H9 (cell line): ENCODE results near the gene CD52. TPM values are rescaled to one million over a fixed set of nuclear protein-coding genes. Genes with fewer than 3 reads are reported as not detected.

Source experiments
- DNase-seq: peaks from one replicate; pipeline ENCODE4 v3.0.0-alpha.2; 2017
- H2AFZ ChIP-seq: one replicate; pipeline ENCODE4 v1.6.1; 2013; ENCODE audit warnings: mild to moderate bottlenecking, low read length, control low read depth, moderate library complexity
- H2AK5ac ChIP-seq: 2 replicates; pipeline ENCODE4 v1.6.1; 2013; ENCODE audit warnings: low read length, control low read depth, mixed read lengths; ENCODE audit not compliant: insufficient read length
- H2BK120ac ChIP-seq: one replicate; pipeline ENCODE4 v1.6.1; 2013; ENCODE audit warnings: low read depth, mild to moderate bottlenecking, low read length, control low read depth, inconsistent platforms; ENCODE audit not compliant: poor library complexity, severe bottlenecking
- H2BK12ac ChIP-seq: 2 replicates; pipeline ENCODE4 v1.6.1; 2013; ENCODE audit warnings: low read length, control low read depth, mixed read lengths, low read depth; ENCODE audit not compliant: insufficient read length
- H2BK15ac ChIP-seq: 2 replicates; pipeline ENCODE4 v1.6.1; 2013; ENCODE audit warnings: low read depth, low read length, control low read depth
- H2BK20ac ChIP-seq: one replicate; pipeline ENCODE4 v1.6.1; 2013; ENCODE audit warnings: low read depth, mild to moderate bottlenecking, low read length, control low read depth, inconsistent platforms; ENCODE audit not compliant: poor library complexity, severe bottlenecking
- H2BK5ac ChIP-seq: 2 replicates; pipeline ENCODE4 v1.6.1; 2013; ENCODE audit warnings: low read length, control low read depth, mixed read lengths; ENCODE audit not compliant: insufficient read length
- H3K14ac ChIP-seq: 2 replicates; pipeline ENCODE4 v1.6.1; 2013; ENCODE audit warnings: low read length, control low read depth; ENCODE audit not compliant: insufficient read depth
- H3K18ac ChIP-seq: 2 replicates; pipeline ENCODE4 v1.6.1; 2013; ENCODE audit warnings: low read depth, mild to moderate bottlenecking, mixed read lengths, low read length, control low read depth; ENCODE audit not compliant: insufficient read length
- H3K23ac ChIP-seq: 2 replicates; pipeline ENCODE4 v1.6.1; 2013; ENCODE audit warnings: low read length, control low read depth, mixed read lengths, low read depth; ENCODE audit not compliant: insufficient read length
- H3K23me2 ChIP-seq: 2 replicates; pipeline ENCODE4 v1.6.1; 2013; ENCODE audit warnings: low read depth, mild to moderate bottlenecking, mixed read lengths, low read length, control low read depth; ENCODE audit not compliant: insufficient read length, poor library complexity, severe bottlenecking
- H3K27ac ChIP-seq: 2 replicates; pipeline ENCODE4 v1.5.1; 2013; ENCODE audit warnings: low read length, control low read depth, mixed read lengths, low read depth; ENCODE audit not compliant: insufficient read length
- H3K27me3 ChIP-seq: 2 replicates; pipeline ENCODE4 v1.6.1; 2013; ENCODE audit warnings: low read length, control low read depth, inconsistent platforms; ENCODE audit not compliant: insufficient read depth
- H3K4ac ChIP-seq: 2 replicates; pipeline ENCODE4 v1.6.1; 2013; ENCODE audit warnings: low read depth, mild to moderate bottlenecking, control low read depth, inconsistent platforms, low read length, moderate library complexity
- H3K4me1 ChIP-seq: 2 replicates; pipeline ENCODE4 v1.6.1; 2013; ENCODE audit warnings: low read length, control low read depth, inconsistent platforms; ENCODE audit not compliant: insufficient read depth
- H3K4me2 ChIP-seq: 2 replicates; pipeline ENCODE4 v1.6.1; 2013; ENCODE audit warnings: low read length, control low read depth, mixed read lengths; ENCODE audit not compliant: insufficient read length, insufficient read depth
- H3K56ac ChIP-seq: 2 replicates; pipeline ENCODE4 v1.6.1; 2013; ENCODE audit warnings: low read depth, mild to moderate bottlenecking, mixed read lengths, low read length, control low read depth; ENCODE audit not compliant: insufficient read length
- H3K79me1 ChIP-seq: 2 replicates; pipeline ENCODE4 v1.6.1; 2013; ENCODE audit warnings: low read depth, mild to moderate bottlenecking, moderate library complexity, low read length, control low read depth, inconsistent platforms; ENCODE audit not compliant: insufficient read depth, poor library complexity, severe bottlenecking
- H3K79me2 ChIP-seq: 2 replicates; pipeline ENCODE4 v1.6.1; 2013; ENCODE audit warnings: low read length, control low read depth, inconsistent platforms; ENCODE audit not compliant: insufficient read depth
- H3K9ac ChIP-seq: 2 replicates; pipeline ENCODE4 v1.6.1; 2013; ENCODE audit warnings: low read length, control low read depth, mixed read lengths; ENCODE audit not compliant: insufficient read length; ENCODE audit errors: extremely low read depth
- H3K9me3 ChIP-seq: one replicate; pipeline ENCODE4 v1.6.1; 2013; ENCODE audit warnings: low read depth, low read length, inconsistent platforms; ENCODE audit not compliant: control insufficient read depth
- H3T11ph ChIP-seq: one replicate; pipeline ENCODE4 v1.6.1; 2013; ENCODE audit warnings: mild to moderate bottlenecking, low read length, control low read depth, inconsistent platforms
- H4K20me1 ChIP-seq: one replicate; pipeline ENCODE4 v1.6.1; 2013; ENCODE audit not compliant: control insufficient read depth, insufficient read length, insufficient read depth
- H4K5ac ChIP-seq: 2 replicates; pipeline ENCODE4 v1.6.1; 2013; ENCODE audit warnings: low read depth, mild to moderate bottlenecking, mixed read lengths, low read length, control low read depth; ENCODE audit not compliant: insufficient read length
- H4K8ac ChIP-seq: replicated peaks from 2 replicates; pipeline ENCODE4 v1.6.1; 2013; ENCODE audit warnings: low read length, control low read depth, mixed read lengths, low read depth; ENCODE audit not compliant: insufficient read length
- H4K91ac ChIP-seq: 2 replicates; pipeline ENCODE4 v1.6.1; 2013; ENCODE audit warnings: low read depth, mild to moderate bottlenecking, moderate library complexity, mixed read lengths, low read length, control low read depth; ENCODE audit not compliant: insufficient read length
- H3K27ac Mint-ChIP-seq, 3 experiments: 2 replicates in 2 of 3; 3 replicates in 1 of 3; pipeline ENCODE4 v1.8.0; 2020 to 2021; ENCODE audit warnings: mixed read lengths in 3 of 3, mild to moderate bottlenecking in 1 of 3, moderate library complexity in 1 of 3
- H3K27me3 Mint-ChIP-seq: 2 replicates; pipeline ENCODE4 v1.8.0; 2021; ENCODE audit warnings: low read depth, mild to moderate bottlenecking, moderate library complexity, mixed read lengths
- H3K36me3 Mint-ChIP-seq, 3 experiments: 2 replicates in 2 of 3; 3 replicates in 1 of 3; pipeline ENCODE4 v1.8.0; 2020 to 2021; ENCODE audit warnings: low read depth in 3 of 3, mixed read lengths in 3 of 3; ENCODE audit not compliant: insufficient read depth in 1 of 3
- H3K4me1 Mint-ChIP-seq, 2 experiments: 2 replicates each; pipeline ENCODE4 v1.8.0; 2020; ENCODE audit warnings: mixed read lengths in 2 of 2
- H3K4me3 Mint-ChIP-seq, 2 experiments: 2 replicates in 1 of 2; 3 replicates in 1 of 2; pipeline ENCODE4 v1.8.0; 2020 to 2021; ENCODE audit warnings: mild to moderate bottlenecking in 2 of 2, mixed read lengths in 2 of 2, moderate library complexity in 1 of 2
- H3K9me3 Mint-ChIP-seq, 2 experiments: 2 replicates in 1 of 2; 3 replicates in 1 of 2; pipeline ENCODE4 v1.8.0; 2020; ENCODE audit warnings: mild to moderate bottlenecking in 2 of 2, mixed read lengths in 2 of 2, moderate library complexity in 1 of 2
- CTCF ChIP-seq: fragments of 200-600 bp; sonication (generic); conservative IDR thresholded peaks from 3 replicates; pipeline ENCODE4 v1.8.0; 2021; ENCODE audit warnings: antibody characterized with exemption, mild to moderate bottlenecking
- WGBS: extraction: QIAGEN DNeasy Blood & Tissue Kit; methylation state at CpG from one replicate; pipeline ENCODE4 v1.1.7; 2013; ENCODE audit warnings: missing lambda C conversion rate, low lambda C conversion rate, mixed read lengths; ENCODE audit not compliant: insufficient read length; ENCODE audit errors: extremely low coverage; 5-methylcytosine and 5-hydroxymethylcytosine counted together
- total RNA-seq: library from RNA; stranded (reverse); gene quantifications from 2 replicates; pipeline ENCODE4 v1.2.1, GENCODE V29; 2021

CD52 gene
- total RNA-seq, 1 experiment from 2014 or later: 4.1 TPM

GRCh38 chr1:26368486-26368885 is 50.7 kb downstream of the CD52 start:
- Histone ChIP-seq H2BK20ac (no peak overlapping the region), H3K4ac (no peak overlapping the region), H2BK15ac (no peak overlapping the region), H2AK5ac (no peak overlapping the region), H3K56ac (no peak overlapping the region), H3K4me1 (no peaks in the 10 kb centered on the region), H3K23me2 (no peaks in the 10 kb centered on the region), H3K4me2 (no peak overlapping the region), H2BK5ac (no peak overlapping the region), H3K27ac (no peak overlapping the region), H2AFZ (no peak overlapping the region), H3K27me3 (no peaks in the 10 kb centered on the region), H4K5ac (no peak overlapping the region), H4K20me1 (no peaks in the 10 kb centered on the region), H3K9ac (no peak overlapping the region), H3K14ac (no peak overlapping the region), H3K79me2 (no peaks in the 10 kb centered on the region), H3K9me3 (no peaks in the 10 kb centered on the region), H3T11ph (no peak overlapping the region), H3K23ac (no peak overlapping the region), H2BK12ac (no peak overlapping the region), H3K18ac (no peak overlapping the region), H3K79me1 (no peaks in the 10 kb centered on the region), H4K91ac (no peak overlapping the region), H2BK120ac (no peak overlapping the region), H4K8ac (no peak overlapping the region)
- Mint-ChIP-seq H3K27me3 (peaks cover 22% of the 10 kb centered on the region), H3K4me1 (peaks cover 2 to 13% of the 10 kb centered on the region in 2 experiments), H3K9me3 (peaks cover 0 to 3% of the 10 kb centered on the region in 2 experiments; a peak in 3 of 5 replicates), H3K27ac (no peak overlapping the region), H3K4me3 (no peak overlapping the region), H3K36me3 (no peaks in the 10 kb centered on the region)
- DNase-seq: no peak
- no CpG with 5 or more reads among the region's 3 CpGs for WGBS
- TF ChIP-seq CTCF: no peak

Other genes with a start within 250 kb of the CD52 start
- gene PDIK1L, start 206.1 kb upstream of the CD52 start, total RNA-seq: 5.6 and 7.1 TPM in 2 replicates
- 0.46 TPM in 2 replicates for gene FAM110D, start 158.9 kb upstream of the CD52 start, total RNA-seq
- gene C1orf232, start 149.0 kb upstream of the CD52 start, total RNA-seq: not detected in 2 replicates
- 48.2 and 51.2 TPM in 2 replicates for gene ZNF593, start 148.1 kb upstream of the CD52 start, total RNA-seq
- gene ZNF593OS, start 146.1 kb upstream of the CD52 start, total RNA-seq: not detected in 2 replicates
- 23.4 and 26.3 TPM in 2 replicates for gene CNKSR1, start 140.5 kb upstream of the CD52 start, total RNA-seq
- 0.26 TPM in 1 of 2 replicates, not detected in the other for gene CATSPER4, start 127.4 kb upstream of the CD52 start, total RNA-seq
- 37.9 and 38.6 TPM in 2 replicates for gene CEP85, start 83.8 kb upstream of the CD52 start, total RNA-seq
- gene SH3BGRL3, start 37.9 kb upstream of the CD52 start, total RNA-seq: 86.2 and 86.3 TPM in 2 replicates
- gene UBXN11, start 11.3 kb upstream of the CD52 start, total RNA-seq: 13.1 and 13.7 TPM in 2 replicates
- 11.8 and 12.8 TPM in 2 replicates for gene CRYBG2, start 36.2 kb downstream of the CD52 start, total RNA-seq
- gene ZNF683, start 54.8 kb downstream of the CD52 start, total RNA-seq: not detected in 2 replicates
- gene LIN28A, start 92.9 kb downstream of the CD52 start, total RNA-seq: 1,267 and 1,289 TPM in 2 replicates
- 49.8 and 61.2 TPM in 2 replicates for gene DHDDS, start 114.4 kb downstream of the CD52 start, total RNA-seq
- 622 and 626 TPM in 2 replicates for gene HMGN2, start 154.5 kb downstream of the CD52 start, total RNA-seq
- gene RPS6KA1, start 211.8 kb downstream of the CD52 start, total RNA-seq: 43.3 and 45.3 TPM in 2 replicates